NCI-H345 treated with DMSO at 0.1 percent for 48 hours (cell line): Measurements from ENCODE around the gene ZNF282.
"Not testable (repeated sequence)": the region's sequence is repeated elsewhere in the genome, so short reads cannot be mapped to it uniquely, and the experiment has no call there.

Experiments used
- DNase-seq: peaks from one replicate; lab custom pipeline; 2025; ENCODE audit not compliant: unreplicated experiment; lab: John Stamatoyannopoulos, UW

ZNF282 gene

DNA sequence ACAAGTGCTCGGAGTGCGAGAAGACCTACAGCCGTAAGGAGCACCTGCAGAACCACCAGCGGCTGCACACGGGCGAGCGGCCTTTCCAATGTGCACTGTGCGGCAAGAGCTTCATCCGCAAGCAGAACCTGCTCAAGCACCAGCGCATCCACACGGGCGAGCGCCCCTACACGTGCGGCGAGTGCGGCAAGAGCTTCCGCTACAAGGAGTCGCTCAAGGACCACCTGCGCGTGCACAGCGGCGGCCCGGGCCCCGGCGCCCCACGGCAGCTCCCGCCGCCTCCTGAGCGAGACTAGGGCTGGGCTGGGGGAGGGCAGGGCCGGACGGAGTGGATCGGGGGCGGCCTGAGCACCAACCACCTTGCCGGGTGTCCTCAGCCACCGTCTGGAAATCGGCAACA lies 29.0 kb downstream of the ZNF282 start:
- no peak for DNase-seq

- no peak for DNase-seq
Observed at GRCh38 chr7:149225106-149225505, 29.8 kb downstream of the ZNF282 start.

- DNase-seq: no peak
Observed at GRCh38 chr7:149225656-149226055, 30.3 kb downstream of the ZNF282 start.

DNA sequence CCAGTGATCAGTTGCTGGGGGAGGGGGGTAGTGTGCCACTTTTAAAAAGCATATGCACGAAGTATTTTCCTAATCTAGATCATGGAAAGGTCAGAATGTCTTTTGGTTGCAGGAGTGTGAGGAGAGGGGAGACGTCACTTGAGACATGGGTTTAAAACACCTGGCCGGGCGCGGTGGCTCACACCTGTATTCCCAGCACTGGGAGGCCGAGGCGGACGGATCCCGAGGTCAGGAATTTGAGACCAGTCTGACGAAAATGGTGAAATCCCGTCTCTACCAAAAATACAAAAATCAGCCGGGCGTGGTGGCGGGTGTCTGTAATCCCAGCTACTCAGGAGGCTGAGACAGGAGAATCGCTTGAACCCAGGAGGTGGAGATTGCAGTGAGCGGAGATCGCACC lies 31.0 kb downstream of the ZNF282 start:
- DNase-seq: not testable (repeated sequence)

GRCh38 chr7:149226840-149227494 lies 31.6 kb downstream of the ZNF282 start:
- DNase-seq: no peak

GRCh38 chr7:149228831-149229471 lies 33.6 kb downstream of the ZNF282 start:
- no peak for DNase-seq

- no peak for DNase-seq
Observed at GRCh38 chr7:149229526-149229925, 34.2 kb downstream of the ZNF282 start.

GRCh38 chr7:149232362-149232761 lies 37.0 kb downstream of the ZNF282 start:
- no peak for DNase-seq

DNA sequence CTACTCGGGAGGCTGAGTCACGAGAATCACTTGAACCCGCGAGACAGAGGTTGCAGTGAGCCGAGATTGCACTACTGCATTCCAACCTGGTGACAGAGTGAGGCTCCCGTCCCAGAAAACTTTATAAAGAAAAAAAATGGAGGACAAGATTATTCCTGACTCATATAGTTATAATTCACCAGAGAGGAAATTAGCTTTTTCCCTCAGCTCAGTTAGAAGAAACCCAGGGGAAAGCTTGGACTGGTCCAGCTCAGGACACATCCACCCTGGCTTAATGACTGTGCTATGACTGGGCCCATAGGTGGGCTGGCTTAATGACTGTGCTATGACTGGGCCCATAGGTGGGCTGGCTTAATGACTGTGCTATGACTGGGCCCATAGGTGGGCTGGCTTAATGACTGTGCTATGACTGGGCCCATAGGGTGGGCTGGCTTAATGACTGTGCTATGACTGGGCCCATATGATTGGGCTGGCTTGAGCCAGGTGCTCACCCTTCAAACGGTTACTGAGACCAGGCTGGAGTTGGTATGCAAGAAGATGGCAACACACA lies 38.4 kb downstream of the ZNF282 start:
- DNase-seq: not testable (repeated sequence)

GRCh38 chr7:149237502-149237901 lies 42.2 kb downstream of the ZNF282 start:
- no peak for DNase-seq

- DNase-seq: no peak
Observed at GRCh38 chr7:149238051-149238450, 42.7 kb downstream of the ZNF282 start.

DNA sequence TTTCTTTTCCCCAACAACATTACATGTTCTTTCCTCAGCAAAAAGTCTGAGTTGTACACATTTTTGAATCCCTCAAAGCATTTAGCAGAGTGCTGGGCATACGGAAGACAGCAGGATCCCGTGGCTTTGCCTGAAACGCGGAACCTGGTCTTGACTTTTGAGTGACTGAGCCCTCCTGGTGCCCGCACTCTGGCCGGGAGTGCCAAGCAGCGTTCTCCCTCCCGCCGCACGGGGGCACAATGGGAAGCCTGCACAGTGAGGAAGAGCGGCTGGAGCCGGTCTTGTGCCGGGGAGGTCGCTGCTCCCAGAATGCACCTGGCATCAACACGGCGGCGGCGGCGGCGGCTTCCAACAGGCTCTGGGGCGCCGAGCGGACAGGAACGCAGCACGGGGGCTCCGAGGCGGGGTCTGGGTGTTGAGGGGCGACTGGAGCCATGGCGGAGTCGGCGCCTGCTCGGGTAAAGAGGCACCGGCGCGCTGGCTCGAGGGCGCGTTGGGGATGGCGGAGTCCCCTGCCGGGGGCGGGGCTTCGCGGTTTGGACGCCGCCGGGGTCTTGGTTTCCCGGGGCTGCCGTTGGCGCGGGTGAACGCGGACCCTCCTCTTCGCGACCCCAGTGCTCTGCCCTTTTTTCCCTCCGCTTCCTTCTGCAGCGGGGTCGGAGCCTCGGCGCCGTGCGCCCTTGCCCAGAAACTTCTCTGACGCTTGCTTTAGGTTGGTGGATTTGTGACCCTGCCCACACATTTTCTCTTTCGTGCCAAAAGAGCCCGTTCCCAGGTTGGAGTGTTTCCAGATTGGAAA lies 44.2 kb downstream of the ZNF282 start, which contains the start of gene ZNF212:
TSS of gene ZNF212 (plus strand) at position 307 of the 799 bp plus-strand sequence. CDS start at position 435, 128 bp downstream.
- DNase-seq: peak; percentile 81

- no peak for DNase-seq
Observed at GRCh38 chr7:149240637-149241036, 45.3 kb downstream of the ZNF282 start.

DNA sequence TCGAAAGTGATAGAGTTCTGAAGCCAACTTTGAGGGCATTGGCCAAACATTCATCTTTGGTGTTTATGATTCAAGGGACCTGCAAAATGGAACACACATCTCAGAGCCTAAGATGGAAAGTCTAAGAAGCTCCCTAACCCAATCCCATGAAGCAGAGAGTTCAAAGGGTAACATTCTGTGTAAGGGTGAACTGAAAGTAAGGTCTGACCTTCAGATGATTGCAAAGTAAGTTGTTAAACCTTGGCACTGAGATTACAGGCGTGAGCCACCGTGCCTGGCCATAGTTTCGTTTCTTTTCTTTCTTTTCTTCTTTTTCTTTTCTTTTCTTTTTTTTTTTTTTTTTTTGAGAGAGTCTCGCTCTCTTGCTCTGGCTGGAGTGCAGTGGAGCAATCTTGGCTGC lies 46.4 kb downstream of the ZNF282 start:
- DNase-seq: no peak

DNA sequence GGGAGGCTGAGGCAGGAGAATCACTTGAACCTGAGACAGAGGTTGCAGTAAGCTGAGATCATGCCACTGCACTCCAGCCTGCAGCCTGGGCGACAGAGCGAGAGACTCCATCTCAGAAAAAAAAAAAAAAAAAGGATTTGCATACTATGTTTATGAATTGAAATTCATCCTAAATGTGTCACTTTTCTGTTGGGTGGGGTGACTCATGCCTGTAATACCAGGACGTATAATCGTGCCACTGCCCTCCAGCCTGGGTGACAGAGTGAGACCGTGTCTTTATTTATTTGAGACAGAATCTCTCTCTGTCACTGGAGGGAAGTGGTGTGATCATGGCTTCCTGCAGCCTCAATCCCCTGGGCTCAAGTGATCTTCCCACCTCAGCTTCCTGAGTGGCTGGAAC lies 49.9 kb downstream of the ZNF282 start:
- no peak for DNase-seq

GRCh38 chr7:149245744-149246143 lies 50.4 kb downstream of the ZNF282 start:
- no peak for DNase-seq

DNA sequence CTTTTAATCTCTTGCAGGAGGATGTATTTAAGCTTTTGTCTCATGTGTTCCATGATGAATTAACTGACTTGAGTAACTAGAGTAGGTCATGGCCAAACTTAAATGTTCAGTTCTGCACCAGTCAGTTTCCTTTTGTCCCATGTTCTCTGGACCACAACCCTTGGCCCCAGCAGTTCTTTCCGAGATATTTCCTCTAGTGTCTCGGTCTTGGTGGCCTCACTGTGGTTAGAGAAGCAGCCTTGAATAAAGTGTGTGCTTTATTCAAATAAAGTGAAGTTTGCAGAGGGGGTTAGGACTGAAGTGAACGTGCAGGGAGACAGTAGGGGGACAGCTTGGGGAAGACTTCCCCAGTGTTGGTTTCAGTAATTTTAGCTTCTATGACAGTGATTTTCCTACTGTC lies 53.4 kb downstream of the ZNF282 start:
- DNase-seq: no peak

GRCh38 chr7:149250151-149250550 lies 54.8 kb downstream of the ZNF282 start:
- DNase-seq: not testable (repeated sequence)

DNA sequence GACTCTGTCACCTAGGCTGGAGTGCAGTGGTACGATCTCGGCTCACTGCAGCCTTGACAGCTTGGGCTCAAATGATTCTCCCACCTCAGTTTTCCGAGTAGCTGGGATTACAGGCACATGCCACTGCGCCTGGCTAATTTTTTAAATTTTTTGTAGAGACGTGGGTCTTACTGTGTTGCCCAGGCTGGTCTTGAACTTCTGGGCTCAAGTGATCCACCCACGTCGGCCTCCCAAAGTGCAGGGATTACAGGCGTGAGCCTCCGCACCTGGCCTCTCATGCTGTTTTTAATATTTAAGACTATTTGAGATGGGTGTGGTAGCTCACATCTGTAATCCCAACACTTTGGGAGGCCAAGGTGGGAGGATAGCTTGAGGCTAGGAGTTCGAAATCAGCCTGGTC lies 56.2 kb downstream of the ZNF282 start:
- not testable (repeated sequence) for DNase-seq

DNA sequence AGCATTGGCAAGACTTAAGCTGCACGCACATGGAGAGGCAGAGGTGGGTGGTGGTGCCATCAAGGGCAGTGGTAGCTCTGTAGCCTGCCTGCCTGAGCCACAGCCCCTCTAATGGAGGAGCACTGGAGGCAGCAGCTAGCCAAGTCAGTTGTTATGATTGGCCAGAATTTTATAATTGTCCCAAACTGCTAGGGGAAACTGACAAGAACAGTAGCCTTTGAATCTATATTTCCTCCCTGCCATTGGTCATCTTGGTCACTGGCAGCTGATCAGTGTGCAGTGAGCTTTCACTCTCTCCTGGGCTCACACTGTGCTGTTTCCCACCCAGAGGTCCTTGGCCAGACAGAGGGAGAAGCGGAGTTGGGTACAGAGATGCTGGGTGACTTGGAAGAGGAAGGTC lies 57.0 kb downstream of the ZNF282 start:
- DNase-seq: no peak

- DNase-seq: no peak
Observed at GRCh38 chr7:149253665-149254064, 58.3 kb downstream of the ZNF282 start.
